HG03521 (cell line): ENCODE measurements around the gene OSBP2.

Experiments used
- ATAC-seq: cut with Tn5 transposase; IDR thresholded peaks from one replicate; pipeline ENCODE4 v1.9.1; 2021; ENCODE audit warnings: mild to moderate bottlenecking, moderate library complexity; ENCODE audit not compliant: unreplicated experiment

OSBP2 gene

DNA sequence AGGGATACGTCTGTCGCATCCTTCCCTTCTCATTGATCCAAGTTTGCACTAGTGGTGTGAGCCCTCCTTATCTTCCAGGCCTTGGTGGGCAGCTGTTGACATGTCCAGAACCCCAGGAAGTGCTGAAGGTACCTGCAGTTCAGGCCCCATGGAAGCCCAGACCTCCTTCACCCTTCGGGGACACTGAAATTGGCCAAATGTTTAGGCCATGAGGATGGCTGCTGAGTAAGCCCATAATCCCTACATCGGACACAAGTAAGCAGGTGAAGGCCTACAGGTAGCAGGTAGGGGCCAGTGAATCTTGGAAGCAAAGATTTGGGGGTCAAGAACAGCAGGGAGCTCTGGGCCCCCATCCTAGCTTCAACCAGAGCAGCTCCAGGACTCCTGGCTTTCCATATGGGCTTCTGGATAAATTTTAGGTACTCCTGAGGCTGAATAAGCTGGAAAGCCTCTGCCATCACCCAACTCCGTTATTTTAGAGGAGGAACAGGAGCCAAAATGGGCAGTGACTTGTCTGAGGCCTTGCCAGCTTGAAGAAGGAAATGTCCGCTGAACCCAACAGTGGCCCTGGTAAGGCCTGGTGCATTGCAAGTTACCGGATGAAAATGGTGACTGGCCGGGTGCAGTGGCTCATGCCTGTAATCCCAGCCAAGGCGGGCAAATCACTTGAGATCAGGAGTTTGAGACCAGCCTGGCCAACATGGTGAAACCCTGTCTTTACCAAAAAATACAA is 228.7 kb downstream of the OSBP2 start:
- no peak for ATAC-seq

DNA sequence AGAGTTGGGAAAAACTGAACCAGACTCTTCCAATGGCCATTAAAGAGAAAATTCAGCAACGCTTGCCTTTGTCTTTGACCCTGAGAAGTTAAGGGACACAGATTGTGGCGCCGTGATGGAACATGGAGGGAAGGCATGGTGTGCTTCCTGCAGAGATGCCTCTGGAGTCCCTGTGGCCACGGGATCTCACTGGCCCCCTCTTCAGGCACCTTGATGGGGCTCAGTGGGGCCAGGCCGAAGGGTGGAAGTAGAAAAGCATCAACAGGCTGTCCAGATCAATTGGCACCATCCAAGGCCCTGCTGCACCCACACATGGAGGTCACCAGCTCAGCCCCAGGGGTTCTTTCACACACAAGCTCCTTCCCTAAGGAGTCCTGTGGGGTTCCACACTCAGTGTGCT is 231.0 kb downstream of the OSBP2 start:
- ATAC-seq = no peak

DNA sequence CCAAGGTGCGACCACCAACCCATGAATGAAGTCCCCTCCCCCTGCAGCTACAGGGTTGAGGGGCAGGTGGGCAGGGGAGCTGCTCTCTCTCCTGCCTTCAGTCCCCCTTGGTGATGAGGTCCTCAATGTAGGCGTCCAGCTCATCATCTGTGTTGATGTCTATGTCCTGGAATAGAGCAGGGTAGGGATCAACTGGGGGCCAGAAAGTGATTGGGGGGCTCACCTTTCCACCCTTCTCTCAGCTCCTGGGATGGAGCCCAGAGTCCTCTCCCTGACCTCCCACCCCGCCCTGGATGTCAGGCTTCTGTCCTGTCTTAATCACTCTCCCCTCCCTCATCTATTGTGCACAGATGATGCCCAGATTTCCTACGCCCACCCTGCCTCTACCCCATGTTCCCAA is 232.0 kb downstream of the OSBP2 start:
- no peak for ATAC-seq

DNA sequence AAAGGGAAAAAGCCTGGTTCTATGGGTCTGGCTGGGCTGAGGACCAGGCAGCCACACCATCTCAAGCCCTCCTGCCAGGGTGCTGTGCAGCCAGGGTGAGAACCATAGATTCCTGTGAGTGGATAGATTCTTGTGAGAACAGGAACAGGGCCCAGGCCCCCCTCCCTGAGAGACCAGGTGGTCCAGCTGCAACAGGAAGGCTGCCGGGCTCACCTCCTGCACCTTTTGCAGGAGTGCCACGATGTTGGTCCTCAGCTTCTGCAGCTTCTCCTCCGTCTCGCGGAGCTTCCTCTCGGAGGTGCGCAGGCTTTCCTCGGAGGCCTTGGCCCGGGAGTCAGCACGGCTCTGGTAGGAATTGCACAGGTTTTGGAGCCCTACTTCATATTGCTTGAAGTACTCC is 233.1 kb downstream of the OSBP2 start:
- ATAC-seq = no peak

DNA sequence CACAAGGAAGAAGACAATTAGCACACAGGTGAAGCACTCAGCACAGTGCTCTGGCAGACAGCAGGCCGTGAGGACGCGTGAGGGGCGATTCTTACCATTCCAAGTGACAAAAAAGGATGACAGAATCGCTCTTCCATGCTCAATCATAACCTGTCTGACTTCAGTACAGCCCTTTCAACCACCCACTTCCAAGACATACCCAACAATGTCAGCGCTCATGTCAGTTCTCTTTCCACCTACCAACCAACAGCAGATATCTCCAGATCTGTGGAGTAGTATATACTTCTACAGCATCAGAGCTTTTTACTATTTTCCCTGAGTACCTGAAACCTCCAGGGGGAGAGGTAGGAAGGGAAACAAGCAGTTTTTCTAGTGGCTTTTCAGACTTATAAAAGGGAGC is 233.7 kb downstream of the OSBP2 start:
- ATAC-seq = no peak

DNA sequence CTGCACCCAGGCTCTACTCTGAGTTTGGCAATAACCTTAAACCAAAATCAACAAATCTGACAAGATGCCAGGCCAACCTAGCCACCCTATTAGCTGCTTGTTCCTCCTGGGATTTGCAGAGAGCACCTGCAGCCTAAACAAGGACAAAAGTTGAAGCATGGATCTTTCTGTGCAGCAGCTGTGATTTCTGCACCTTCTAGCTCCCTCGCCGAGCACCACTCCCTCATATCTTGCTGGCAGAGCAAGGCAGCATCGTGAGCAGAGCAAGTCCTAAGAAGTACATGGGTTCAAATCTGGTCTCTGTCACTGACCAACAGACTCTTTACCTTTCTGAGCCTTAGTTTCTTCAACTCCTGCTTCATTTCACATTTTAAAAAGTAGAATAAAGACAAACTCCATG is 235.6 kb downstream of the OSBP2 start:
- ATAC-seq = no peak

DNA sequence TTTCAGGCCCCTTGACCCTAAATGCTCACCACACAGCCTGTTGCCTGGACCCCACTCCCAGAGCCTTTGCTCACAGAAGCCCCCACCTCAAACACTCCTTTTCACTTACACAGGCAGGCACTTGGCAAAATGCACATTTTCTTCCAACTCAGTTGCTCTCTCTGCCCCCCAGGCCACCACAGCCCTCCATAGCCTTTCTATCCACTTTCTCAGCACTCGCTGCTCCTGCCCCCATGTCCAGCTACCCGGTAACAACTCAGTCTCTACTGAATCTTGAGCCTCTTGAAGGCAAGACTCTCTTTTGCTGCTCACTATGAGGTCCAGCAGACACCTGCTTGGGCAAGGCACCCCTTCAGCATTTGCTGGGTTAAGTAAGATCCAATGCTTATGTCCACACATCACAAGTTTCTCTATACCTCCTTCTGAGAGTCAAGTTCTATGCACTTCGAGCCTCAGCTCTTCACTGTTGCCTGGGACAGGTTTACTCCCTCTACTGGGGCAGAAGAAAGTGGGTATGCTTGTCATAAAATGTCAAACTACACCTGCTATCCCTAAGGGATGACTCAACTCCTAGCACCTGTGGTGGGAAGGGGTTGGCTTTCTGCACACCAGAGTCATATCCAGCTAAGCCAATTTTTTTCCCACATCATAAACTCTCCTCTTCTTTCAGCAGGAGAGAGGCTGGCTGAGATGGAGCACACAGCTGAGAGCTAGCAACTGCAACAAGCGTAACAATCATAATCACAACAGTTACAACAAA is 237.0 kb downstream of the OSBP2 start:
- no peak for ATAC-seq

DNA sequence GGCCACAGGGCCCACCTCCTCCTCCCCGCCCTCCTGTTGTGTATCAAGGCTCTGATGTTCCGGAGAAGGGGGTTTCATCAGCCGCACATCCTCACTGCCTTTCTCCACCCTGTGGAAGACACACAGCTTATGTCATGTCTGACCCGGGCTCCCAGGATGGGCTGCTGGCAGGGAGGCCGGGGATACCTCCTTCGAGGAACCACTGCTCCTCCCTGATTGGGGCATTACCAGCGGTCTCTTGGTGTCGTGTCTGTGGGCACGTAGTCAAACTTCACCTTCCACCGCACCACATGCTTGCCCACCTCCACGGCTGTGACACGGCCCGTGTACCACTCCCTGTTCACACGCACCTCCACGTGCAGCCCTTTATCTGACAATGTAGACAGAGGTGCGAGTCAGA is 238.0 kb downstream of the OSBP2 start:
- ATAC-seq = no peak

DNA sequence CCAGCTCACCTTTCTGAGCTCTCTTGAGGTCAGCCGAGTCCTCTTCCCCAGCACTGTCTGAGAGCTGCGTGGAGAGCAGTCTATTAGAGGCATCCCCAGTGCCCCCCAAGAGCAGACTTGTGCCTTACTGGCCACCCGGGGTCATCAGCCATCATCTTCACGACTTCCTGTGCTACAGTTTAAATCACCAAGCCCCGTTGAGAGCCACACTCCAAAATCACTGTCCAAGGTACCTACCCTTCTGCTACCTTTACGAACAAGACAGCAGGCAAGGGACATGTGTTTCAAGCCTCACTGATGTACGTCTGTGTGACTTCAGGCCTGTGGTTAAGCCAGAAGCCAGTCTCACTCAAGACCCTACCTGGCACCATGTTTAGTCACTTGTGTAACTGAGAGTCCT is 238.8 kb downstream of the OSBP2 start:
- ATAC-seq = no peak

DNA sequence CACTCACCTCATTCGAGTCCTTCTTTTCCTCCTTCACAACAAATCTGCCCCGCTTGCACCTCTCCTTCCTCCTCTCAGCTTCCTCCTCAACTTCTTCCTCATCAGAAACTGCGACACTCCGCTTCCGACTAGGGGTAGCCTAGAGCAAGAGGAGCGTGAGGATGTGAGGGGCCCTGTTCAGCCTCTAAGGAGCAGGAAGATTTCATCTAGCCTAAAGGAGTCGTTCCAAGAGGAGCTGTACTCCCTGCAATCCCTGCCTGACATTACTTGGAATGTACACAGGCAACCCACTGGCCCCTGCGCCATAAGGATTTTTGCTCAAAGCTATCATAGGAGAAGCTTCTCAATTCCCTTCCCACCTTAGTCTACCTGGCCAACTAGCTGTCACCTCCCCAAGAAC is 239.4 kb downstream of the OSBP2 start:
- no peak for ATAC-seq

DNA sequence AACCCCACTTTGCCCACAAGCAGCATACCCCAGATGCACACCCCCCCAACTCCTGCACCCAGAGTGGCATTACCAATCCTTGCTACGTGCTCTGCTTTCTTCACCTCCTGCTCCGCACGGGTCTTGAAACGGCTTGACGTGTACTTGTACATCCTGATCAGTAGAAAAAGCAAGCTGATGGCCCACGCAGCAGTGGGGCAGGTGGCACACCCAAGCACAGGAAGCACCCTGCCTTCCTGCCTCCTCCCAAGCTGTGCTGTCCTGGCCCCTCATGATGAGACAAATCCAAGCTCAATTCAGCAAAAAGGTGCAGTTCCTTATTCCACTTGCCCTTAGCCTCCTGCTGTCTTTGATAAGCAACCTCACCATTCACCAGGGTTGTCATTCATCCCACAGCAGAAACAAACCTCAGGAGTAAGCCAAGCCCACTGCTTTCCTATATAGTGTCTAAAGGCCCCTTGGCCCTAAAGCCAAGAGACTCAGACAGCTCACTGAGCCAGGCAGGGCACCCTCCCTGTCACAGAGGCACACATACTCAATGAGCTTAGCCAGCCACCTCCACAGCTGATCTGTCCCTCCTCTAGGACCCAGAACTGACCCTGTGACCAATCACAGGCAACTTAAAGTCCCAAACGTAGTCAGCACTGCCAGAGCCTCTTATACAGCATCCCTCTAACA is 246.2 kb downstream of the OSBP2 start:
- no peak for ATAC-seq

DNA sequence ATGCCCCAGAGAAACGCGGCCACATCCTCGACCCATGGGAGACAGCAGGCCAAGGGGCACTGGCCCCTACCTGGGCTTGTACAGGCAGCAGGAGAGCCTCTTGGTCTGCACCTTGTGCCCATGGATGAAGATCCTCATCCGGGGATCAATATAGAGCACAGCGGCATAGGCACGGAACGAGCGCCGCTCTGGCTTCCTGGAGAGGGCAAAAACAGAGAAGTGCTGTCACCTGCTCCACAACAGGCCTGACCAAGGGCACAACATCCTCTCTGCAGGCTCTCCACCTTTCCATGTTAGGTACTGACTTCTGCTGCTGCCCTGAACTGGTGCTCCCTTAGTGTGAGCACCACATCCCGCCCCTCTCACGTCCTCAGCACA is 246.7 kb downstream of the OSBP2 start:
- no peak for ATAC-seq

DNA sequence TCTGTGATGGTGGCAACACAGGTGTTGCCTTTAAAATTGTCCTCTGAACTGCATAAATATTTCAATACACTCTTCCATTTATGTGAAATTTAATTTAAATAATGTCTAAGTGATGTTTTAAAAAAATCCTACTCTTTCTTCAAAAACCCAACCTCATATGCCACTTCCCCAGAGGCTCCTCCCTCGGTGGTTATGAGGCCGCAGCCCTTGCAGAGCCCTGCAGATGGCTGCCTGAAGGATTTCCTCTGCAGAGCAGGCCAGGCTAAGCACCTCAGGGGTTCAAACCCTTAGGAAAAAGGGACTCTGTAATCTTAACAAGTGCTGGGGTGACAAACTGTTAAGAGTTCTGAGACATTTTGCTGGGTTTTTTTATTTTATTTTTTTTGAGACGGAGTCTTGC is 248.7 kb downstream of the OSBP2 start:
- ATAC-seq = no peak

DNA sequence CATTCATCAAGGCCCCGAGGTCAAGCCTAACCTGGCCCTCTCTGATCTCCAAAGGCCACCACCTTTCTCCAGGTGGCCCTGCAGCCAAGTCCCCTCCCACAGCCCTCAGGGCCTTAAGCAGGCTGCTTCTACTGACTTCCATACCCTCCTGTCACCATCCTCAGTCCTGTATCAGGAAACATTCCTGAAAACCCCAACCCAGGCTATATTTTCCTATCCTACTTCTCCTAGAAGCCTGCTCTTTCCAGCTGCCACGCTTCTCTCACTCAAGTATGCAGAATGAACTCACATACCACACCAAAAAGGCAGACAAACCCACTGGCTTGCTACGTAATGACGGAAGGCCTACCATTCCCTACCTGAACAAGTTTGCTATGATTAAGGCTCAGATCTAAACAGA is 250.3 kb downstream of the OSBP2 start:
- ATAC-seq = no peak

DNA sequence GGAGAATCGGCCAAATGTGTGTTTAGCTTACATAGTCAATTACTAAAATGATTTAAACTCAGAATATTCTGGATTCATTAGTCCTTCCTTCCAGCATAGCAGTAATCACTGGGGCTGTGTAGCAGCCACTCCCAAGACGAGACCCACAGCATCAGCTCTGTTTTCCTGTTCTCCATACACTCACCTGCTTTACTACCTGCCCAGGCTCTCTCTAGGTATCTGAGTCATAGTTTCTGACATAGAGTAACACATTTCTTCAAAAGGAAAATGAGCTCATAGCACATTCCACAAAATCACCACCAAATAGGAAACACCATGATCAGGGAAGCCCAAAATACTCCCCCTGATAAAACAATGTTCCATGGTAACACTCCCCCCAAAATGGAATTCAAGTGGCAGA is 251.0 kb downstream of the OSBP2 start:
- no peak for ATAC-seq

DNA sequence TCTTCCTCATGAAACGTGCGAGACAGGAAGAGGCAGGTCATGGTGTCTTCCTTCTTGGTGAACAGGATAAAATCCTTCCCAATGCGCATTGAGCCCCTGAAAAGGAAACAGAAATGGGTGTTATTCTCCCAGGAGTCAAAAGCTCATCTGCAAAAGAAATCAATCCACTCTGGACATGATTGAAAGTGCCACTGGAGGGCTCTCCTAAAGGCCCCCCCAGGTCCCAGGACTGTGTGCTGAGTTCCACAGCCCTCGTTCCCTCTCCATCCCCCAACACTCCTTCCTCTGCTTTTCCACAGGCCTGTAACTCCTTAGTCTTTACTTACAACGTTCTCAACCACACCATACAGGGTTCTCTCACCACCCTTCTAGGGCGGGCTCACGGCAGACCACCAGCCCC is 251.7 kb downstream of the OSBP2 start:
- no peak for ATAC-seq

DNA sequence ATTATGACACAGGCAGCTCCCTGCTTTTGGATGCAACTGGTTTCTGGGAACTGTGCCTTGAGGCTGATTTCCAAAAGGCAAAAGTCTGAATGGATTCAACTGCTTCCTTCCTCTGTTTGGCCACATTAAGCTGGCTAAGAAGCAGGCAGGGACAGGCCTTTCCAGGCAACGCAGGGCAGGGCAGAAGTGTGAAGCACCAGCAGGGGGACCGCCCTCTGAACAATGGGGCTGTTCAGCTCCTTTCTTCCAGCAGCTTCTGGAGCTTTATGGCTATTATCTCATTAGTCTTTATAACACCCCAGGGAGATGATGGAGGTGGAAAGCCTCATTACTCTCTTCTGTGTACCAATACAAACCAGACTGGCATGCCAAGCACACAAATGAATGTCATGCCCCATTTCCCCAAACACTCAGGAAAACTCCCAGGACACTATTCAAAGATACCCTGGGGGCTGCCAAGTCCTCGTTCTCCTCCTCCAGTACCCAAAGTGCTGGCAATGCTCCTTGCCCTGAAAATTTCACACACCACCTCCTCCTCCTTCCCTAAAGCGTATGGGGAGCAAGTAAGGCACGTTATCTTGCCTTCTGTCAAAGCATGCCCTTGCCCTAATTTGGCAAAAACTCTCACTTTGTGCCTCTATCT is 252.6 kb downstream of the OSBP2 start:
- ATAC-seq = no peak

DNA sequence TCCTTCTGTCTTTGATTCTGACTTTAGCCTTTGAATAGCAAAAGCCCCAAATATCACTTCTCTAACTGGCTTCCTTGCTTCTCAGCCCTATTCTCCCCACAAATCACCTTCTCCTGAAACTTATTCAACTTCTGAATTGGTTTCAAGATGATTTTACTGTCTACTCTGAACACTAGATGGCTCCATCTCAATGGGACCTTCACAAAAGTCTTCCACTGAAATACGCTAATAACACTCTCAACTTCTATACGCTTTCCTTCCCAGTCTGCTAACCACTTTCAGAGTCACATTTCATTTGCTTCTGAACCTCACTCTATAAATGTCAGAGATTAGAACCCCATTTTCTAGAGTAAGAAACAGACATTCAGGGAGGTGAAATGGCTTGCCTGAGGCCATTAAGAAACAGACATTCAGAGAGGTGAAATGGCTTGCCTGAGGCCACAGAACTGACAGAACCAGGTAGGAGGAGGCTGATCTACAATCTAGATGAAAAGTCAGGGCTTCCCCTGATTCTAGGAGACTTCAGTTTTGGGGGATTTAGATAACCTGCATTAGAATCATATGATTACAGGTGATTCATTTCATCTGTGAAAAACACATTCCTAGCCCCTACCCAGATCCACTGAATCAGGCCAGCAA is 253.3 kb downstream of the OSBP2 start:
- no peak for ATAC-seq

DNA sequence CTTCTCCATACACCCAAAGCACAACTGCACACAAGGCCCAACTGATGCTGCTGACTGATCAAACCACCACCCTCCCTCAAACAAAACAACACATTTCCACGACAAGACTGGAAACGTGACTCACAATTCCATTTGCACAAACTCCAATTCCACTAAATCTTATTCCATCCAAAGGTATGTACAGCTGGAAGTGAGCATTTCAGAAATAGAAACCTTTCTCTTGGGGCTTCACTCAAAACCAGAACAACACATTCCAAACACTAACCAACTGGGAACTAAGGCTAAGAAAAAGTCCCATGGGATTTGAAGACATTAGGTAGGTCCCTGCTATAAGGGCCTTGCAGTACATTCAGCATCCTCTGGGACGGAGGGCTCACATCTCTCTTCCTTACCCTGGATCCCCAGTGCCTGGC is 254.3 kb downstream of the OSBP2 start:
- no peak for ATAC-seq

DNA sequence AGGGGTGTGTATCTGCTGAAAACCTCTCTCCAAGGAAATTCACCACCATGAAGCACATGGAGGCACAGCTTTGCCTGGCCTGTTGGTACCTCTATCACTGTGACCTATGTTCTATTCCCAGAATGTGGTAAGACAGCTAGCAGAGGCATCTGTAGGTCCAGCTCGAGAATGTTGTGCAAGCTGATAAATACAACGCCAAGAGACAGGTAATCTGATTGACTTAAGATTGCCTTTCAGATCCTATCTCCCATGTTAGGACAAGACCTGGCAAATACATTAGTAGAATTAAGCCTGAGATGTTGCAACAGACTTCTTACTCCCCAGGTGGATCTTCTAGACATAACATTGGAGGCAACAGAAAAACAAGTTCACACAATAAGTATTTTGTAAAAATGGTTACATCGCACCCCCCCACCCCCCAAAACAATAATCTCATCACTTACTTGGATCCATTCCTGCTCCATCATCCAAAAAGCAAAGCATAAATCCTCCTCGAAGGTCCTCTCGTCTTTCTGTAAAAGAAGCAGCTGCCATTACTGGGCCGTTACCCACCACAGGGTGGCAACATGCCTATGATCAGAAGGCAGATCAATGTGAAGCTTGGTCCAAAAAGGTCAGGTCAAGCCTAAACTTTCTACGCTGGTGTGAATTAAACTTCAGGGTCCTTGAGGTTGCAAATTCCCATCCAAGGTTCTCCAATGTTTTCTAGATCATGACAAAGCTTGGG is 255.4 kb downstream of the OSBP2 start:
- ATAC-seq = no peak

DNA sequence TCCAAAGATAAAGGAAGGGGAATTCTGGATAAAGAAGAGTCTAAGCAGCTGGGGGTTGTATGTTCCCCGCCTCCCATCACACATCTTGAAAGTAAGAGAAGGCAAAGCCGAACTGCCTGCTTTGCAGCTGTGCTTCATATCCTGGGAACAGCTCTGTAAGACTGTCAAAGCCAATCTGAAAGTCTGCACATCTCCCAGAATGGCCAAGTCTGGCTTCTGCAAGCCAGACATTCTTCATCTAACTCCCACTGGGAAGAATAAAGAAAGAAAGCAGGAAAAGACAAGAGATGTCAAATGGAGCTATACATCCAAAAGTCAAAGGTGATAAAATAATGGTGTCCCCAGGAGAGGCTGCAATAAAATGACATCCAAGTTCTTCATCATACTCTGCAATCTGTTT is 258.5 kb downstream of the OSBP2 start:
- ATAC-seq = no peak
